Neuronal stem cell (in vitro differentiated cells): ENCODE results near the gene CCR7.

ENCODE experiments used
- DNase-seq: peaks from one replicate; pipeline ENCODE4 v3.0.0-alpha.2; 2013; ENCODE audit warnings: low spot score
- H2AFZ ChIP-seq: one replicate; pipeline ENCODE4 v1.6.1; 2013; ENCODE audit warnings: mild to moderate bottlenecking, low read length, inconsistent platforms
- H2AK5ac ChIP-seq: 2 replicates; pipeline ENCODE4 v1.6.1; 2013; ENCODE audit warnings: low read depth, mild to moderate bottlenecking, inconsistent platforms, low read length, moderate library complexity, mixed read lengths
- H2BK120ac ChIP-seq: 2 replicates; pipeline ENCODE4 v1.6.1; 2013; ENCODE audit warnings: low read depth, mild to moderate bottlenecking, inconsistent platforms, low read length, moderate library complexity, mixed read lengths
- H2BK12ac ChIP-seq: one replicate; pipeline ENCODE4 v1.6.1; 2013; ENCODE audit warnings: low read length, inconsistent platforms
- H2BK15ac ChIP-seq: 2 replicates; pipeline ENCODE4 v1.6.1; 2013; ENCODE audit warnings: mild to moderate bottlenecking, low read length, inconsistent platforms, mixed read lengths
- H2BK5ac ChIP-seq: one replicate; pipeline ENCODE4 v1.6.1; 2013; ENCODE audit warnings: inconsistent platforms, mild to moderate bottlenecking, low read length, moderate library complexity
- H3K14ac ChIP-seq: one replicate; pipeline ENCODE4 v1.6.1; 2013; ENCODE audit warnings: low read length, inconsistent platforms
- H3K18ac ChIP-seq: 2 replicates; pipeline ENCODE4 v1.6.1; 2013; ENCODE audit warnings: low read length, inconsistent platforms
- H3K23ac ChIP-seq: 2 replicates; pipeline ENCODE4 v1.6.1; 2013; ENCODE audit warnings: low read depth, mild to moderate bottlenecking, mixed read lengths, low read length, inconsistent platforms; ENCODE audit not compliant: poor library complexity
- H3K27ac ChIP-seq: replicated peaks from 3 replicates; pipeline ENCODE4 v1.5.1; 2013; ENCODE audit warnings: low read length, inconsistent platforms
- H3K27me3 ChIP-seq, 3 experiments: 2 replicates each; pipeline ENCODE4 v1.6.1; 2013; ENCODE audit warnings: low read length in 3 of 3, mild to moderate bottlenecking in 2 of 3, inconsistent platforms in 1 of 3, low read depth in 1 of 3, mixed read lengths in 1 of 3, moderate library complexity in 1 of 3; ENCODE audit not compliant: control insufficient read depth in 3 of 3, insufficient read depth in 3 of 3
- H3K36me3 ChIP-seq, 2 donors: replicated peaks in 1 of 2; 2 replicates each; pipeline ENCODE4 v1.6.1; 2013; ENCODE audit warnings: low read length in 2 of 2; ENCODE audit not compliant: control insufficient read depth in 2 of 2, insufficient read depth in 2 of 2
- H3K4ac ChIP-seq: 2 replicates; pipeline ENCODE4 v1.6.1; 2013; ENCODE audit warnings: inconsistent platforms, mild to moderate bottlenecking, low read length, moderate library complexity
- H3K4me1 ChIP-seq, 2 donors: 1 replicate in 1 of 2; 2 replicates in 1 of 2; pipeline ENCODE4 v1.6.1; 2013; ENCODE audit warnings: low read length in 2 of 2, low read depth in 1 of 2; ENCODE audit not compliant: control insufficient read depth in 2 of 2, insufficient read depth in 1 of 2
- H3K4me2 ChIP-seq: one replicate; pipeline ENCODE4 v1.6.1; 2013; ENCODE audit warnings: mild to moderate bottlenecking, low read length, inconsistent platforms; ENCODE audit not compliant: insufficient read depth, poor library complexity, severe bottlenecking
- H3K4me3 ChIP-seq, 2 donors: 2 replicates each; pipeline ENCODE4 v1.5.1; 2013; ENCODE audit warnings: low read length in 2 of 2, mild to moderate bottlenecking in 2 of 2, inconsistent platforms in 1 of 2, moderate library complexity in 1 of 2
- H3K79me1 ChIP-seq: one replicate; pipeline ENCODE4 v1.6.1; 2013; ENCODE audit warnings: low read depth, mild to moderate bottlenecking, inconsistent platforms, low read length, moderate library complexity
- H3K9ac ChIP-seq: one replicate; pipeline ENCODE4 v1.6.1; 2013; ENCODE audit warnings: mild to moderate bottlenecking, low read depth, low read length, inconsistent platforms; ENCODE audit not compliant: poor library complexity
- H3K9me3 ChIP-seq, 2 donors: replicated peaks in 1 of 2; 2 replicates each; pipeline versions ENCODE3 to v1.6.1; 2013; ENCODE audit warnings: low read length in 2 of 2, mild to moderate bottlenecking in 2 of 2, inconsistent platforms in 1 of 2, low read depth in 1 of 2, mixed read lengths in 1 of 2, moderate library complexity in 1 of 2; ENCODE audit not compliant: control insufficient read depth in 2 of 2, insufficient read depth in 1 of 2
- H4K8ac ChIP-seq: one replicate; pipeline ENCODE4 v1.6.1; 2013; ENCODE audit warnings: low read depth, mild to moderate bottlenecking, inconsistent platforms, low read length, moderate library complexity
- H4K91ac ChIP-seq: one replicate; pipeline ENCODE4 v1.6.1; 2013; ENCODE audit warnings: low read length, low read depth, mild to moderate bottlenecking, inconsistent platforms; ENCODE audit not compliant: poor library complexity
- WGBS, 2 donors: extraction: QIAGEN DNeasy Blood & Tissue Kit; methylation state at CpG; one replicate each; pipeline ENCODE4 v1.1.7; 2013; ENCODE audit warnings: missing lambda C conversion rate in 2 of 2, mixed read lengths in 1 of 2; ENCODE audit not compliant: insufficient read length in 2 of 2, insufficient replicate concordance in 1 of 2; ENCODE audit errors: extremely low coverage in 2 of 2; 5-methylcytosine and 5-hydroxymethylcytosine counted together

CCR7 gene

DNA sequence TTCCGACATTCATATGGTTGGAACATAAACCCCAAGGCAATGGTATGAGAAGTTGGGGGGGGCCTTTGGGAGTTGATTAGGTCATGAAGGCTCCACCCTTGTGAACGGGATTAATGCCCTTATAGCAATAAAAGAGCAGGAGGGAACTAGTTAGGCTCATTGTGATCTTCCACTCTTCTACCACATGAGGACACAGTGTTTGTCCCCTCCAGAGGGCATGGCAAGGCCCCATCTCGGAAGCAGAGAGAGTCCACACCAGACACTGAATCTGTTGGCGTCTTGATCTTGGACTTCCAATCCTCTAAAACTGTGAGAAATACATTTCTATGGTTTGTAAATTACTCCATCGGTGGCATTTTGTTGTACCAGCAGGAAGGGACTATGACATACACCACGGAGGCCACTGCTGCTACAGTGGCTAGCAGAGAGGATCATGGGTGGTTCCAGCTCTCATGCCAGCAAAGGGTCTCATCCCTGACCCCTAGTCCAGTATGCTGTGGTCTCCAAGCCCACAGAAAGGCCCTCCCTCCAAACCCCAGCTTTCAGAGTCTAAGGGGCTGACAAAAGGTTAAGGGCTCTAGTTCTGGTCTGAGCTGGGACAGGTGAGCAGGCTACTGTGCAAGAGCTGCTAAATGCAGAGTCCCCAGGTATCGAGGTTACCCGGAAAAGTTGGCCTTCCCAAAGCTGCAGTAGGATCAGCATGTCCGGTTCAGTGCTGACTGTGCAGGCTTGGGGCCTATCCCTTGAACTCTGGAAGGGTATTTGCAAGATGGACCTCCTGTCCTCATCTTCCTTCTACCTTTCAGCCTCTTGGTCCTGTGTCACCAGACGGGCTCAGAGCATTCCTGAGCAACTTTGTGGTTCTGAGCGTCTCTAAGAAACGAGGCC lies 12.2 kb downstream of the CCR7 start:
- no peak overlapping the region for H2BK15ac ChIP-seq
- H3K4me3 ChIP-seq: no peak overlapping the region
- no peak overlapping the region for H3K14ac ChIP-seq

DNA sequence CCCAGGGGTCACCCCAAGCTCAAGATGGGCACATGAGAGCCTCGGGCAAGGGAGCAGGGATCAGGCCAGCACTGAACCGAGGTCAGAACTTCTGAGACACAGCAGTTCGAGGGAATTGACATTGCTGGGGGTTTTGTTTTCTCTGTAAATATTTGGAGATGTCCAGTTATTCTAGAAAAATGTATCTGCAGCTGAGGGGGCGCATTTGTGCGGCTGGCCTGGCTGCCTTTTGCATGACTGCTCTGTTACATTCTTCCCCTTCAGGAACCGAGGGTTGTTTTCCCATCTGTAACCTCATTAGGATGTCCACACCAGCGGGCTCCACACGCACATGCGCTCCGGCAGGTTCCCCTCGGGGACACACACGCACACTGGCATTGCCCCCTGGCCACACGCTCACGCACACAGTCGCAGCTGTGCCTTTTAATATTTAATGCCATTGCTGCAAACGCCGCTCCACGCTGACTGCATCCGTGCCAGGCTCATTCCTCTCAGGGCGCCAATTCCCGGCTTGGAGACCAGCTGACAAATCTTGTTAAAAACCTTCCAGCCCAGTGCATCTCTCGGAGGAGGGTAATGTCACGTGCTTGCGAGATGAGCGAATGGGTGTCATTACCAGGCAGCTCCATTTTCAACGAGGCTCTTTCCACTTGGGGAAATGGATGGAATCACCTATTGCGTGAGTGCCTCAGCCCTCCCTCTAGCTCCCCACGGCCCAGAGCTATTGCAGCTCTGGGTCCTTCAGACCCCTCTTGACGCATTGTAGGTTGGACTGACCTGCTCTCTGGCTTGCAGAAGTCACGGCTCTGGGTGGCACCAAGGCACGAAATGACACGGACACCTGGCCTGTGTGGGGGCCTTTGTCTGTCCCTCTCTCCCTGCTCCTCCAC lies 13.1 kb downstream of the CCR7 start:
- no peak overlapping the region for H3K4me3 ChIP-seq
- H4K91ac ChIP-seq: no peak overlapping the region
- no peak overlapping the region for H2AFZ ChIP-seq
- H3K4me1 ChIP-seq: peaks cover 22 to 29% of the 10 kb centered on the region in 2 donors
- H3K14ac ChIP-seq: no peak overlapping the region
- no CpG with 5 or more reads among the region's 32 CpGs for WGBS, 2 donors
- no peak for DNase-seq
- H4K8ac ChIP-seq: no peak overlapping the region
- no peaks in the 10 kb centered on the region for H3K27me3 ChIP-seq
- H2BK120ac ChIP-seq: no peak overlapping the region
- H3K4me2 ChIP-seq: no peak overlapping the region
- H3K9me3 ChIP-seq: no peaks in the 10 kb centered on the region
- no peak overlapping the region for H2AK5ac ChIP-seq
- no peak overlapping the region for H2BK12ac ChIP-seq
- peak overlapping the region; percentile 0 for H3K18ac ChIP-seq
- no peaks in the 10 kb centered on the region for H3K36me3 ChIP-seq
- no peak overlapping the region for H3K27ac ChIP-seq
- H2BK15ac ChIP-seq: no peak overlapping the region
- no peak overlapping the region for H3K9ac ChIP-seq
- no peak overlapping the region for H2BK5ac ChIP-seq
- H3K79me1 ChIP-seq: no peaks in the 10 kb centered on the region
- H3K23ac ChIP-seq: no peak overlapping the region
- H3K4ac ChIP-seq: no peak overlapping the region

More for the DNA sequence above, 12.2 kb downstream of the CCR7 start:
- Histone ChIP-seq H3K79me1 (no peaks in the 10 kb centered on the region), H2AFZ (peak overlapping the region; percentile 84), H3K9me3 (no peaks in the 10 kb centered on the region), H3K18ac (no peak overlapping the region), H3K23ac (no peak overlapping the region), H4K8ac (no peak overlapping the region), H2BK120ac (no peak overlapping the region), H4K91ac (no peak overlapping the region), H3K27ac (no peak overlapping the region), H2AK5ac (no peak overlapping the region), H3K4ac (no peak overlapping the region), H3K9ac (no peak overlapping the region), H3K27me3 (no peaks in the 10 kb centered on the region), H2BK12ac (no peak overlapping the region), H3K4me2 (no peak overlapping the region), H3K36me3 (no peaks in the 10 kb centered on the region), H2BK5ac (no peak overlapping the region), H3K4me1 (peaks cover 15 to 27% of the 10 kb centered on the region in 2 donors)
- no peak for DNase-seq
- WGBS, 2 donors: no CpG with 5 or more reads among the region's 12 CpGs

GRCh38 chr17:40551091-40551878 lies 14.0 kb downstream of the CCR7 start:
- no peak overlapping the region for H2BK12ac ChIP-seq
- no CpG with 5 or more reads among the region's 6 CpGs for WGBS, 2 donors
- no peak overlapping the region for H3K18ac ChIP-seq
- no peaks in the 10 kb centered on the region for H3K27me3 ChIP-seq
- H4K8ac ChIP-seq: no peak overlapping the region
- H2AK5ac ChIP-seq: no peak overlapping the region
- no peaks in the 10 kb centered on the region for H3K36me3 ChIP-seq
- H3K79me1 ChIP-seq: no peaks in the 10 kb centered on the region
- no peak overlapping the region for H2BK120ac ChIP-seq
- H3K9ac ChIP-seq: no peak overlapping the region
- no peak overlapping the region for H2AFZ ChIP-seq
- peaks cover 19 to 25% of the 10 kb centered on the region in 2 donors for H3K4me1 ChIP-seq
- no peak overlapping the region for H3K4me3 ChIP-seq
- no peak overlapping the region for H3K27ac ChIP-seq
- no peak overlapping the region for H4K91ac ChIP-seq
- H3K14ac ChIP-seq: no peak overlapping the region
- H3K4ac ChIP-seq: no peak overlapping the region
- no peak overlapping the region for H2BK5ac ChIP-seq
- no peak overlapping the region for H2BK15ac ChIP-seq
- no peak overlapping the region for H3K23ac ChIP-seq
- no peaks in the 10 kb centered on the region for H3K9me3 ChIP-seq
- no peak for DNase-seq
- H3K4me2 ChIP-seq: no peak overlapping the region
